ENCODE measurements around the gene ADAM15. TPM values are rescaled to one million over a fixed set of nuclear protein-coding genes. Genes with fewer than 3 reads are reported as not detected.

ADAM15 gene
- polyA plus RNA-seq, 2 of the 4 experiments (the other 2 are of a cell fraction) = 25.6 to 33.0 TPM

DNA sequence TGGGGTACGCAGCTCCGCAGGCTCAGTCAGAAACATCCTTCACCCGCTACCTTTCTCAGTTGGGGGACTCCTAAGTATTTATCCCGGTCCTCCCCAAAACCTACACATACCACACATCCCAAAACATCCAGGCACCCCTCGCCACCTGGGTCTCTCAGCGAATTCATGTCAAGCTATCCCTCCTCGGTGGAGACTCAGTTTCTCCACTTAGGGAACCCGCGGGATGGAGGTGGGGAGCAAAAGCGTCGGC, 49.8 kb upstream of the ADAM15 start:
- FAIRE-seq = no peak
- ChIA-PET POLR2A (interaction anchor here (0.6 to 4.8 kb wide), 8 partner anchors 9 to 65 kb away, joined by 3 to 52 read pairs (median 4); partner anchors contain the start of genes CKS1B, FLAD1, PMVK and PYGO2), CTCF (no interaction called here)

GRCh38 chr1:155001675-155002463, 49.2 kb upstream of the ADAM15 start:
- H3K27ac ChIP-seq = peak overlapping the region; percentile 98 to 100
- WGBS (ENCODE audit: missing lambda C conversion rate) = 0% methylated on average over 9 of the region's 38 CpGs
- ChIA-PET CTCF (interaction anchor here (1.0 kb wide), 1 partner anchor 84 kb away, joined by 5 read pairs; no protein-coding TSS in a partner anchor), POLR2A (interaction anchor here (0.5 to 4.8 kb wide), 13 partner anchors 9 to 226 kb away, joined by 3 to 52 read pairs (median 5); partner anchors contain the start of genes CKS1B, FLAD1, PMVK and PYGO2)
- ATAC-seq = peak; percentile 51 to 73
- peaks cover 43% of the 10 kb centered on the region for H3K4me1 ChIP-seq
- no peak for FAIRE-seq
- H3K4me2 ChIP-seq = peak overlapping the region; percentile 99
- DNase-seq (ENCODE audit: low read depth in 1 of 2, low spot score in 1 of 2) = peak; percentile 96 to 100
- no peaks in the 10 kb centered on the region for H3K9me3 ChIP-seq
- peak overlapping the region; percentile 80 for H3K4me3 ChIP-seq
- no peak for TF ChIP-seq RFX5 (IDR thresholded peaks at IDR 0.05)
- TF ChIP-seq HDAC2 (IDR thresholded peaks at IDR 0.05) = no peak
- TF ChIP-seq, protein P1, sequence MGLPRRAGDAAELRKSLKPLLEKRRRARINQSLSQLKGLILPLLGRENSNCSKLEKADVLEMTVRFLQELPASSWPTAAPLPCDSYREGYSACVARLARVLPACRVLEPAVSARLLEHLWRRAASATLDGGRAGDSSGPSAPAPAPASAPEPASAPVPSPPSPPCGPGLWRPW (IDR thresholded peaks at IDR 0.05) = no peak
- no peak for TF ChIP-seq CHD2 (IDR thresholded peaks at IDR 0.05; ENCODE audit: low read length, partially characterized antibody)
- TF ChIP-seq MYC (IDR thresholded peaks at IDR 0.05; ENCODE audit: borderline replicate concordance, low read length) = no peak
- no peak for TF ChIP-seq ZFP36 (IDR thresholded peaks at IDR 0.05; ENCODE audit: borderline replicate concordance, partially characterized antibody)
- TF ChIP-seq, protein P2, sequence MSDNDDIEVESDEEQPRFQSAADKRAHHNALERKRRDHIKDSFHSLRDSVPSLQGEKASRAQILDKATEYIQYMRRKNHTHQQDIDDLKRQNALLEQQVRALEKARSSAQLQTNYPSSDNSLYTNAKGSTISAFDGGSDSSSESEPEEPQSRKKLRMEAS (IDR thresholded peaks at IDR 0.05) = peak; percentile 51
- TF ChIP-seq CHD4 (IDR thresholded peaks at IDR 0.05; ENCODE audit: borderline replicate concordance) = no peak; the same call in 1 of the 2 replicates
- TF ChIP-seq GATA3 (IDR thresholded peaks at IDR 0.05; ENCODE audit: borderline replicate concordance) = no peak; the same call in 1 of the 2 replicates
- no peak for TF ChIP-seq PHF8 (IDR thresholded peaks at IDR 0.05; ENCODE audit: borderline replicate concordance, low read depth)
- TF ChIP-seq FOSL2 (IDR thresholded peaks at IDR 0.05) = no peak
- 0 out of 2 replicates have a peak, but pooled peaks have one; percentile 2 for TF ChIP-seq FOSL2 (CRISPR knock-in tag; IDR thresholded peaks at IDR 0.05)
- TF ChIP-seq SREBF2 (IDR thresholded peaks at IDR 0.05) = no peak
- no peak for TF ChIP-seq EHF (CRISPR knock-in tag; IDR thresholded peaks at IDR 0.05)
- no peak for TF ChIP-seq FOXS1 (CRISPR knock-in tag; IDR thresholded peaks at IDR 0.05)
- TF ChIP-seq POLR2AphosphoS2 (conservative IDR thresholded peaks at IDR 0.05; ENCODE audit: low read length) = no peak
- no peak for TF ChIP-seq USF2 (IDR thresholded peaks at IDR 0.05)
- TF ChIP-seq HMGXB4 (CRISPR knock-in tag; IDR thresholded peaks at IDR 0.05; ENCODE audit: borderline replicate concordance) = no peak
- no peak for TF ChIP-seq CEBPB (IDR thresholded peaks at IDR 0.05)
- TF ChIP-seq RCOR1 (IDR thresholded peaks at IDR 0.05; ENCODE audit: low read depth, low read length) = no peak
- TF ChIP-seq, protein P3, sequence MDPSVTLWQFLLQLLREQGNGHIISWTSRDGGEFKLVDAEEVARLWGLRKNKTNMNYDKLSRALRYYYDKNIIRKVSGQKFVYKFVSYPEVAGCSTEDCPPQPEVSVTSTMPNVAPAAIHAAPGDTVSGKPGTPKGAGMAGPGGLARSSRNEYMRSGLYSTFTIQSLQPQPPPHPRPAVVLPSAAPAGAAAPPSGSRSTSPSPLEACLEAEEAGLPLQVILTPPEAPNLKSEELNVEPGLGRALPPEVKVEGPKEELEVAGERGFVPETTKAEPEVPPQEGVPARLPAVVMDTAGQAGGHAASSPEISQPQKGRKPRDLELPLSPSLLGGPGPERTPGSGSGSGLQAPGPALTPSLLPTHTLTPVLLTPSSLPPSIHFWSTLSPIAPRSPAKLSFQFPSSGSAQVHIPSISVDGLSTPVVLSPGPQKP (IDR thresholded peaks at IDR 0.05; ENCODE audit: low read depth, low read length) = no peak
- TF ChIP-seq HOXB5 (CRISPR knock-in tag; IDR thresholded peaks at IDR 0.05) = no peak
- no peak for TF ChIP-seq ZNF302 (CRISPR knock-in tag; IDR thresholded peaks at IDR 0.05)
- TF ChIP-seq KDM1A (IDR thresholded peaks at IDR 0.05; ENCODE audit: low read depth) = no peak
- no peak for TF ChIP-seq ZSCAN20 (CRISPR knock-in tag; IDR thresholded peaks at IDR 0.05)
- TF ChIP-seq MAZ (IDR thresholded peaks at IDR 0.05; ENCODE audit: borderline replicate concordance, low read depth, low read length) = no peak
- no peak for TF ChIP-seq MAFK (IDR thresholded peaks at IDR 0.05; ENCODE audit: partially characterized antibody)
- TF ChIP-seq ZC3H11A (IDR thresholded peaks at IDR 0.05) = no peak

More for the DNA sequence above, 49.8 kb upstream of the ADAM15 start:
- TF ChIP-seq HOXA7 (CRISPR knock-in tag; IDR thresholded peaks at IDR 0.05) (peak; percentile 59; the same call in 1 of the 2 replicates), FOSB (CRISPR knock-in tag; IDR thresholded peaks at IDR 0.05) (peak; percentile 64; the same call in 1 of the 2 replicates), JUNB (IDR thresholded peaks at IDR 0.05) (no peak), HMGXB4 (CRISPR knock-in tag; IDR thresholded peaks at IDR 0.05; ENCODE audit: borderline replicate concordance) (no peak)
- DNase-seq (ENCODE audit: low read depth in 1 of 2, low spot score in 1 of 2) (no peak), ATAC-seq (peak; percentile 14 to 23; a peak in 3 of 6 replicates)
- Histone ChIP-seq H3K9me3 (no peaks in the 10 kb centered on the region), H3K4me3 (peak overlapping the region; percentile 80), H3K27ac (peak overlapping the region; percentile 98 to 100), H3K4me2 (peak overlapping the region; percentile 99), H3K4me1 (peaks cover 38% of the 10 kb centered on the region)
- 5% methylated on average over 8 of the region's 11 CpGs for WGBS (ENCODE audit: missing lambda C conversion rate)

All from A549 (cell line).